Measurements from ENCODE around the gene SERPING1. TPM values are rescaled to one million over a fixed set of nuclear protein-coding genes. Genes with fewer than 3 reads are reported as not detected.

Gene SERPING1
- total and polyA plus RNA-seq, 2 of the 13 experiments (the other 11 are each of a cell fraction or from before 2014, with no cell fraction given), result 2.0 to 10.4 TPM

GRCh38 chr11:57639321-57640067 is 42.0 kb downstream of the SERPING1 start (continued):
- TF ChIP-seq RFX3 (CRISPR knock-in tag; IDR thresholded peaks at IDR 0.05) (0 out of 2 replicates have a peak, but pooled peaks have one; percentile 11), ZNF724P (CRISPR knock-in tag; IDR thresholded peaks at IDR 0.05; ENCODE audit: borderline replicate concordance) (no peak), ZBTB8A (CRISPR knock-in tag; IDR thresholded peaks at IDR 0.05; ENCODE audit: borderline replicate concordance, low read depth) (no peak), GMEB1 (CRISPR knock-in tag; IDR thresholded peaks at IDR 0.05; ENCODE audit: borderline replicate concordance) (peak; percentile 32; the same call in 1 of the 2 replicates), RBAK (CRISPR knock-in tag; IDR thresholded peaks at IDR 0.05) (no peak), U2AF2 (IDR thresholded peaks at IDR 0.05; ENCODE audit: low read depth, low read length) (no peak), AKNA (CRISPR knock-in tag; IDR thresholded peaks at IDR 0.05; ENCODE audit: borderline replicate concordance) (no peak), ZNF354B (CRISPR knock-in tag; IDR thresholded peaks at IDR 0.05) (no peak), JUNB (CRISPR knock-in tag; IDR thresholded peaks at IDR 0.05; ENCODE audit: borderline replicate concordance) (no peak), GATAD1 (CRISPR knock-in tag; IDR thresholded peaks at IDR 0.05) (no peak), ZNF256 (CRISPR knock-in tag; conservative IDR thresholded peaks at IDR 0.05) (no peak), HCFC1 (IDR thresholded peaks at IDR 0.05; ENCODE audit: low read depth, low read length) (no peak), PHB2 (IDR thresholded peaks at IDR 0.05; ENCODE audit: partially characterized antibody) (no peak), ZNF572 (CRISPR knock-in tag; IDR thresholded peaks at IDR 0.05) (no peak), ZKSCAN1 (IDR thresholded peaks at IDR 0.05; ENCODE audit: low read length) (no peak), FOXK2 (IDR thresholded peaks at IDR 0.05) (no peak), MED1 (CRISPR knock-in tag; IDR thresholded peaks at IDR 0.05) (no peak), CEBPB (IDR thresholded peaks at IDR 0.05; ENCODE audit: borderline replicate concordance, low read depth, low read length) (no peak), ZNF510 (CRISPR knock-in tag; IDR thresholded peaks at IDR 0.05; ENCODE audit: low read depth) (no peak), ZNF761 (CRISPR knock-in tag; conservative IDR thresholded peaks at IDR 0.05) (0 out of 2 replicates have a peak, but pooled peaks have one; percentile 51), CTCF (CRISPR knock-in tag; IDR thresholded peaks at IDR 0.05) (peak; percentile 69), GPN1 (CRISPR knock-in tag; IDR thresholded peaks at IDR 0.05; ENCODE audit: borderline replicate concordance) (no peak), NFIB (CRISPR knock-in tag; IDR thresholded peaks at IDR 0.05; ENCODE audit: borderline replicate concordance) (no peak)
